ENCODE results near the gene RNF19B. TPM values are rescaled to one million over a fixed set of nuclear protein-coding genes. Genes with fewer than 3 reads are reported as not detected.

Gene RNF19B
- total RNA-seq, 1 experiment from 2014 or later: 41.3 TPM

DNA sequence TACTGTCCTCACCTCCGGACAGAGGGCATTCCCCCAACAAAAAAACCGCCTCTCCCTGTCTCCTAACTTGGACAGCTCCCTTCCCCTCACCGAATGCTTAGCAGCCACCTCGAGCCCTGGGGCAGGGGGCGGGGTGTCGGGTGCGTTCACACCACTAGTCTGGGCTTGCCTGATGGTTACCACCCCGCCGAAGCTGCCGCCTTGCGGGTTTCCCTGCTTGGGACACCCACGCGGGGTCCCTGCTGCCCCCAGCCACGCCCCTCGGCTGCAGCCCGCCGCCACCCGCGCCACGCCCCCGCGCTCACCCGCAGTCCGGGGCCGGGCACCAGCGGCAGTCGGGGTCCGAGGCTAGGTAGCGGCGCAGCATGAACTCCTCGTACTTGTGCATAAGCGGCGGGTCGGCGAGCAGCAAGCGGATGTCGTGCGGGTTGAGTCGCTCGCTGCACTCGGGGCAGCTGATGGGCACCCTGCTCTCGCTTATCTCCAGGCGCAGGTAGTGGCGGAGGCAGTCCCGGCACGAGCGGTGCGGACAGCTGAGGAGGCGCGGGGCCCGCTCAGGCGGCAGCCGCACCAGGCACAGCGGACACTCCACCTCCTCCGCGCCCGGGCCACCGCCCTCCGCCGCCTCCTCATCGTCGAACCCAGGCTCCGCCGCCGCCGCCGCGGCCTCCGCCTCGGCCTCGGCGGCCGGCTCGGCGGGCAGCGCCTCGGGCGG lies 706 bp downstream of the RNF19B start:
- peak overlapping the region; percentile 84 for H3K4me3 Mint-ChIP-seq (ENCODE audit: unreplicated experiment)
- H3K9me3 Mint-ChIP-seq (ENCODE audit: unreplicated experiment): no peaks in the 10 kb centered on the region
- H3K4me1 Mint-ChIP-seq (ENCODE audit: insufficient read depth, unreplicated experiment): peaks cover 24% of the 10 kb centered on the region
- intact Hi-C loops (cut with micrococcal nuclease): loop anchor here (1.0 kb wide), 4 partner anchors 10 to 43 kb away; no protein-coding TSS in a partner anchor
- peak; percentile 91 for DNase-seq (ENCODE audit: unreplicated experiment)
- H3K27ac Mint-ChIP-seq (ENCODE audit: low read depth, unreplicated experiment): peak overlapping the region; percentile 69
- TF ChIP-seq, protein P1, sequence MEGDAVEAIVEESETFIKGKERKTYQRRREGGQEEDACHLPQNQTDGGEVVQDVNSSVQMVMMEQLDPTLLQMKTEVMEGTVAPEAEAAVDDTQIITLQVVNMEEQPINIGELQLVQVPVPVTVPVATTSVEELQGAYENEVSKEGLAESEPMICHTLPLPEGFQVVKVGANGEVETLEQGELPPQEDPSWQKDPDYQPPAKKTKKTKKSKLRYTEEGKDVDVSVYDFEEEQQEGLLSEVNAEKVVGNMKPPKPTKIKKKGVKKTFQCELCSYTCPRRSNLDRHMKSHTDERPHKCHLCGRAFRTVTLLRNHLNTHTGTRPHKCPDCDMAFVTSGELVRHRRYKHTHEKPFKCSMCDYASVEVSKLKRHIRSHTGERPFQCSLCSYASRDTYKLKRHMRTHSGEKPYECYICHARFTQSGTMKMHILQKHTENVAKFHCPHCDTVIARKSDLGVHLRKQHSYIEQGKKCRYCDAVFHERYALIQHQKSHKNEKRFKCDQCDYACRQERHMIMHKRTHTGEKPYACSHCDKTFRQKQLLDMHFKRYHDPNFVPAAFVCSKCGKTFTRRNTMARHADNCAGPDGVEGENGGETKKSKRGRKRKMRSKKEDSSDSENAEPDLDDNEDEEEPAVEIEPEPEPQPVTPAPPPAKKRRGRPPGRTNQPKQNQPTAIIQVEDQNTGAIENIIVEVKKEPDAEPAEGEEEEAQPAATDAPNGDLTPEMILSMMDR (IDR thresholded peaks at IDR 0.05; ENCODE audit: unreplicated experiment): no peak
- H3K27me3 Mint-ChIP-seq (ENCODE audit: insufficient read depth, unreplicated experiment): no peaks in the 10 kb centered on the region
- POLR2A ChIA-PET: interaction anchor here (0.6 to 13.8 kb wide), 24 partner anchors 8 to 163 kb away, joined by 3 to 255 read pairs (median 5); partner anchors contain the start of genes AK2, AZIN2, S100PBP and YARS1
- CTCF ChIA-PET: interaction anchor here (0.6 to 2.7 kb wide), 7 partner anchors 9 to 45 kb away, joined by 3 to 8 read pairs (median 3); no protein-coding TSS in a partner anchor
- no TSS peak for BruUV-seq (replicated peaks)
- H3K36me3 Mint-ChIP-seq (ENCODE audit: insufficient read depth, unreplicated experiment): no peaks in the 10 kb centered on the region

DNA sequence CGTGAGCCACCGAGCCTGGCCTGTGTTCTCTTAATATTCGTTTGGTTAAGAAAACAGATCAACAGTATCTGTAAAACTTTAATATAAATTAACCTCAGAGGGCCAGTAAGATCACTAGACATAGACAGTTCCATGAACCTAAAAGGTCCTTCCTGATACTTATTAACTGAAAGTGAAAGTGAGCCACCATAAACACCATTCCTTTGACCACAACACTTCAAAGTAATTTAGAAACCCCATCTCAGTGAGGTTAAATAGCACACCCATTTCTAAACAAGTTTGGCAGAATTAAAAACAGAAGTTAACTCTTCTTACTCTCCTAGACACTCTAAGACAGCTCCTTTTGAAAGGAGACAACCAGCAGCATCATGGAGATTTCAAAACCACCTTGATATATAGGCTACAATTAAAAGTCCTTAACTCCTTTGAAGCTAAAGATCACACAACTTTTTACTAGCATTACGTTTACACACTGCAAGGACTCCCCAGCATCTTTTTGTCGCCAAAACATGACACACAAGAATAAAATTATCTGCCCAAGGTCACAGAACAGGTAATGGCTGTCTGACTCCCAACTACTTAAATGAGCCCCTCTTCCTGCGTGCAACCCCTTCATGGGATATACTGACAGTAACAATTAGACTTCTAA lies 2.2 kb downstream of the RNF19B start:
- intact Hi-C loops (cut with micrococcal nuclease): no loop called here
- BruUV-seq (replicated peaks): no TSS peak
- Mint-ChIP-seq H3K9me3 (ENCODE audit: unreplicated experiment) (no peaks in the 10 kb centered on the region), H3K4me1 (ENCODE audit: insufficient read depth, unreplicated experiment) (peaks cover 29% of the 10 kb centered on the region), H3K27ac (ENCODE audit: low read depth, unreplicated experiment) (peak overlapping the region; percentile 69), H3K36me3 (ENCODE audit: insufficient read depth, unreplicated experiment) (no peaks in the 10 kb centered on the region), H3K27me3 (ENCODE audit: insufficient read depth, unreplicated experiment) (no peaks in the 10 kb centered on the region), H3K4me3 (ENCODE audit: unreplicated experiment) (peak overlapping the region; percentile 84)
- ChIA-PET POLR2A (interaction anchor here (0.8 to 13.8 kb wide), 11 partner anchors 8 to 146 kb away, joined by 3 to 255 read pairs (median 8); no protein-coding TSS in a partner anchor), CTCF (interaction anchor here (0.6 kb wide), 1 partner anchor 29 kb away, joined by 3 read pairs; no protein-coding TSS in a partner anchor)
- TF ChIP-seq, protein P1 (IDR thresholded peaks at IDR 0.05; ENCODE audit: unreplicated experiment): no peak
- peak; percentile 30 for DNase-seq (ENCODE audit: unreplicated experiment)

DNA sequence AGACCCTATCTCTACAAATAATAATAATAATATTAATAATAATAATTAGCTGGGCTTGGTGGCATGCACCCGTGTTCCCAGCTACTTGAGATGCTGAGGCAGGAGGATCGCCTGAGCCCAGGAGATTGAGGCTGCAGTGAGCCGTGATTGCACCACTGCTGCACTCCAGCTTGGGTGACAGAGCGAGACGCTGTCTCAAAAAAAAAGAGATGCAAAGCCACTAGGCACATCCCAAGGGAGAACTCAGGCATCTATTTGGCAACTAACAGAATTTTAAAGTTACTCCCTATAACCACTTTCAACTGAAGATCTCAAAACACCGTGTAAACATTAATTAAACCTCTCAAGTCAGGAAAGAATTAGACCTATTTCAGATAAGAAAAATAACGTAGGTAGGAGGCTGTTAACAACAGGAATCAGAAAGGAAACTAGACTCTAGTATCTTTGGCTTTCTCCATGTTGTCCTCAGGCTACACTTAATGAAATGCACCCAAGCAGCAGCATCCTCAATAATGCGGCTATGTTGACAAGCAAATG lies 3.7 kb downstream of the RNF19B start:
- intact Hi-C loops (cut with micrococcal nuclease): no loop called here
- no peaks in the 10 kb centered on the region for H3K27me3 Mint-ChIP-seq (ENCODE audit: insufficient read depth, unreplicated experiment)
- BruUV-seq (replicated peaks): no TSS peak
- TF ChIP-seq, protein P1 (IDR thresholded peaks at IDR 0.05; ENCODE audit: unreplicated experiment): no peak
- DNase-seq (ENCODE audit: unreplicated experiment): no peak
- POLR2A ChIA-PET: interaction anchor here (1.2 to 13.8 kb wide), 6 partner anchors 10 to 144 kb away, joined by 4 to 255 read pairs (median 9); no protein-coding TSS in a partner anchor
- CTCF ChIA-PET: no interaction called here
- peak overlapping the region; percentile 43 for H3K27ac Mint-ChIP-seq (ENCODE audit: low read depth, unreplicated experiment)
- peak overlapping the region; percentile 84 for H3K4me3 Mint-ChIP-seq (ENCODE audit: unreplicated experiment)
- H3K36me3 Mint-ChIP-seq (ENCODE audit: insufficient read depth, unreplicated experiment): no peaks in the 10 kb centered on the region
- H3K9me3 Mint-ChIP-seq (ENCODE audit: unreplicated experiment): no peaks in the 10 kb centered on the region
- peaks cover 29% of the 10 kb centered on the region for H3K4me1 Mint-ChIP-seq (ENCODE audit: insufficient read depth, unreplicated experiment)

DNA sequence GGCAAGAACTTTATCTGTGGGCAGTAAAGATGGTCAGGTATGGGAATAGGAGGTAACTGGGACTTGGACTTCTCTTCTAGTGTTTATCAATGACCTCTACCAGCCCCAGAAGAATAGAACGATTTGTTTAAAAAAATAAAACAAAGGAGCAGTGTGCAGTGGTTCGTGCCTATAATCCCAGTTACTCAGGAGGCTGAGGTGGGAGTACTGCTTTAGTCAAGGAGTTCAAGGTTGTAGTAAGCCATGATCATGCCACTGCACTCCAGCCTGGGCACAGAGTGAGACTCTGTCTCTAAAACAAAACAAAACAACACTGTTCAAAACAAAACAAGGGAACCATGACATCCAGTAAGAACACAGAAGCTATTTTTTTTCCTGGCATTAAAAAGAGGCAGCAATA lies 4.3 kb downstream of the RNF19B start:
- no peaks in the 10 kb centered on the region for H3K36me3 Mint-ChIP-seq (ENCODE audit: insufficient read depth, unreplicated experiment)
- DNase-seq (ENCODE audit: unreplicated experiment): no peak
- peaks cover 29% of the 10 kb centered on the region for H3K4me1 Mint-ChIP-seq (ENCODE audit: insufficient read depth, unreplicated experiment)
- no peaks in the 10 kb centered on the region for H3K9me3 Mint-ChIP-seq (ENCODE audit: unreplicated experiment)
- no peak overlapping the region for H3K4me3 Mint-ChIP-seq (ENCODE audit: unreplicated experiment)
- CTCF ChIA-PET: no interaction called here
- H3K27ac Mint-ChIP-seq (ENCODE audit: low read depth, unreplicated experiment): peak overlapping the region; percentile 46
- POLR2A ChIA-PET: interaction anchor here (1.3 to 13.8 kb wide), 3 partner anchors 20 to 46 kb away, joined by 4 to 255 read pairs (median 125); no protein-coding TSS in a partner anchor
- BruUV-seq (replicated peaks): no TSS peak
- H3K27me3 Mint-ChIP-seq (ENCODE audit: insufficient read depth, unreplicated experiment): no peaks in the 10 kb centered on the region
- intact Hi-C loops (cut with micrococcal nuclease): no loop called here
- TF ChIP-seq, protein P1 (IDR thresholded peaks at IDR 0.05; ENCODE audit: unreplicated experiment): no peak

Measured in MCF 10A (cell line).